Activated CD4-positive, alpha-beta T cell treated with anti-CD3 and anti-CD28 coated beads for 36 hours (primary cell): Measurements from ENCODE around the gene TTC4. TPM values are rescaled to one million over a fixed set of nuclear protein-coding genes. Genes with fewer than 3 reads are reported as not detected.

Experiments used
- ATAC-seq: fragments of 200-7000 bp; cut with Tn5 transposase; one replicate; pipeline ENCODE4 v1.10.0; 2021; ENCODE audit warnings: mild to moderate bottlenecking, moderate library complexity
- CTCF ChIA-PET: fragments of 350-600 bp; sonication (Branson Sonifier 250); formaldehyde crosslinking; loops from one replicate; lab custom pipeline; 2021; ENCODE audit warnings: antibody characterized with exemption; lab: Charles Lee
- POLR2A ChIA-PET: fragments of 350-600 bp; sonication (Branson Sonifier 250); formaldehyde crosslinking; loops from one replicate; lab custom pipeline; 2021; ENCODE audit warnings: antibody characterized with exemption, inconsistent platforms; lab: Charles Lee
- DNase-seq: peaks from one replicate; pipeline ENCODE4 v3.0.0-alpha.2; 2020
- H3K27ac Mint-ChIP-seq: one replicate; pipeline ENCODE4 v1.8.0; 2021; ENCODE audit warnings: mixed read lengths
- H3K27me3 Mint-ChIP-seq: one replicate; pipeline ENCODE4 v1.8.0; 2021; ENCODE audit warnings: mixed read lengths
- H3K36me3 Mint-ChIP-seq: one replicate; pipeline ENCODE4 v1.8.0; 2021; ENCODE audit warnings: low read depth, mixed read lengths
- H3K4me1 Mint-ChIP-seq: one replicate; pipeline ENCODE4 v1.8.0; 2021; ENCODE audit warnings: mixed read lengths
- H3K4me3 Mint-ChIP-seq: one replicate; pipeline ENCODE4 v1.8.0; 2021; ENCODE audit warnings: mild to moderate bottlenecking, moderate library complexity, mixed read lengths
- H3K9me3 Mint-ChIP-seq: one replicate; pipeline ENCODE4 v1.8.0; 2021; ENCODE audit warnings: low read depth, mixed read lengths
- intact Hi-C, 2 experiments: fragments of 100-400 bp; cut with DNase I in 1 of 2; cut with micrococcal nuclease in 1 of 2; formaldehyde crosslinking; loops; one replicate each; pipeline versions ENCODE4 v1.14.2 to v1.15.1; 2022 to 2024; cut with DNase I, micrococcal nuclease
- total RNA-seq, 2 experiments: library from RNA; stranded (reverse); gene quantifications; one replicate each; pipeline ENCODE4 v1.2.3, GENCODE V29; 2021

Gene TTC4
- total RNA-seq, 2 experiments from 2014 or later = 34.4 to 36.1 TPM

DNA sequence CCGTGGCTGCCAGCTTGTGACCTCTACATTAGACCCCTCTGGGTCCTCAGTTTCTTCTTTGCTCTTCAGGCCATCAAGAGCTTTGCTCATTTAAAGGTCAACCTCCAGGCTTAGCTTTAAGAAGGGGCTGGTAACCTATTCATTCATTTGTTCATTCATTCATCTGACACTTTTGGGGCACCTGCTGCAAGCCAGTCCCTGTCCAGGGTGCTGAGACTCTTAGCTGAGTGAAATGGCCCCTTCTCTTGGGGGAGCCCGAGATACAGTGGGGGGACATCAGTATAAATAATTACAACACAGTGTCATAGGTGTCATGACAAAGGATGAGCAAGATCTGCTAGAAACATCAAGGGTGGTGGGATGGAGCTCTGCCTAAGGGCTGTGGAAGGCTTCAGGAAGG is 10.5 kb upstream of the TTC4 start:
- Mint-ChIP-seq H3K27ac (no peak overlapping the region), H3K36me3 (no peaks in the 10 kb centered on the region), H3K9me3 (no peaks in the 10 kb centered on the region), H3K4me3 (no peak overlapping the region), H3K27me3 (peaks cover 4% of the 10 kb centered on the region), H3K4me1 (no peaks in the 10 kb centered on the region)
- ATAC-seq (no peak), DNase-seq (no peak)
- intact Hi-C loops = no loop called here
- ChIA-PET POLR2A (no interaction called here), CTCF (interaction anchor here (0.6 to 1.2 kb wide), 2 partner anchors 96 to 952 kb away, joined by 3 to 4 read pairs; partner anchors contain the start of gene TTC22)

DNA sequence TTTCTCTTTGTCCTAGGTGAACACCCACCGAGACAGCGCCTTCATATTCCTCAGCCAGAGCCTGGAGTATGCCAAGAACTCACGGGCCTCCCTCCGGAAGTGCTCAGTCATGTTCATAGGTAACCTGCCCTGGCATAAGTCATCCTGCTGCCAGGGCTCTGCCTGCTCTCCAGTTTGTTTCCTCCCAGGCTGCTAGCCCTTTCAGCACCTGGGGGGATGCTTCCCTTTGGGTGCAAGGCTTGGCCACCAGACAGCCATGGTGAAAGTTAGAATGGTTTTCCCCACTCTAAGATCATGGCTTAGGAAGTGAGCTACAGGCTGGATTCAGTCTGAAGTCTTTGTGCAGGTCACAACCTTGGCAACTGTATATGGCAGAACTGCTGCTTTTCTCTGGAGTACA is 9.2 kb upstream of the TTC4 start:
- no peaks in the 10 kb centered on the region for H3K9me3 Mint-ChIP-seq
- no peaks in the 10 kb centered on the region for H3K36me3 Mint-ChIP-seq
- CTCF ChIA-PET = no interaction called here
- no peak overlapping the region for H3K4me3 Mint-ChIP-seq
- POLR2A ChIA-PET = no interaction called here
- intact Hi-C loops = no loop called here
- DNase-seq (no peak), ATAC-seq (no peak)
- H3K4me1 Mint-ChIP-seq = no peaks in the 10 kb centered on the region
- peaks cover 2% of the 10 kb centered on the region for H3K27me3 Mint-ChIP-seq
- no peak overlapping the region for H3K27ac Mint-ChIP-seq

DNA sequence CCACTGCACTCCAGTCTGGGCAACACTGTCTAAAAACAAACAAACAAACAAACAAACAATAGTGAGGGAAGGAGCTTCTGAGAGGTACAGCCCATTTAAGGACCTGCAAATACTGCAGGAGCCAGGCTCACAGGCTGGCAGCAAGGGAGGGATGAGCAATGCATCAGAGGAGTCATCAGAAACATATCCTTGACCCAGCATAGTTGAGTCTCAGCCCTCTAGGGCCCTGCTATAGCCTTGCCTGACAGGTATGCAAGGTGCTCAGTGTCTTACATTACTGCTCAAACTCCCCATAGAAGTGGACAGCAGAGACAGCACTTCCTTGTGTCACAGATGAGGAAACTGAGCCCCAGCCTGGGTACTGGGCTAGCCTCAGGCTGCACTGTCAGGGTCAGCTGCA is 7.3 kb upstream of the TTC4 start:
- DNase-seq = no peak
- no peaks in the 10 kb centered on the region for H3K9me3 Mint-ChIP-seq
- H3K36me3 Mint-ChIP-seq = no peaks in the 10 kb centered on the region
- no peak overlapping the region for H3K27ac Mint-ChIP-seq
- CTCF ChIA-PET = no interaction called here
- no peaks in the 10 kb centered on the region for H3K4me1 Mint-ChIP-seq
- H3K4me3 Mint-ChIP-seq = no peak overlapping the region
- no peak for ATAC-seq
- POLR2A ChIA-PET = no interaction called here
- intact Hi-C loops = no loop called here
- peaks cover 2% of the 10 kb centered on the region for H3K27me3 Mint-ChIP-seq

DNA sequence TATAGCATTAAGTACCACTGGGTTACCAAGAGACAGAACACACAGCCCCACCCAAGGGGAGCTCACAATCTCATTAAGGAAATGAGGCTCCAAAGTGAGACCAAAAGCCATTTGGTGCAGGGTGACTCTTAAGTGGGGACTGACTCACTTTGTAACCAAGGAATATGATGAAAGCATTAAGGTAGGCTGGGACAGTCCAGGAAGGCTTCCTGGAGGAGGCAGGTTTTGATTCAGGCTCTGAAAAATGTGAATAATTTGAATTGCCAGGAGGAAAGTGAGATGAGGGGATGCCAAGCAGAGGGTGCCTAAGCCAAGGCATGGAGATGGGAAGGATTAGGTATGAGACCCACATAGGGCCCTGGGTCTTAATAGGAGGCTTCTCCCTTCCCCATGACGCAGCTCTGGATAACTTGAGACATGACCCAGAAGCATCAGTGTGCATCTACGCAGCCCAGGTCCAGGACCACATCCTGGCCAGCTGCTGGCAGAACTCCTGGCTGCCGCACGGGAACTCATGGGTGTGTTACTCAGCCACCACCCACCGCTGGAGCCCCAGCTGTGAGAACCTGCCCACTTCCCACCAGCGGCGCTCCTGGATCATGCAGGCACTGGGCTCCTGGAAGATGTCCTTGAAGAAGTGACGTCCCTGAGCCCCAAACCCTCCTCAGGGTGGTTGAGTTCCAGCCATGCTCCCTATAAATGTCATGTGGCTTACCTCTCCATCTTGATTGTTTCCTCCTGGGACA is 5.9 kb upstream of the TTC4 start:
- CTCF ChIA-PET = interaction anchor here (0.5 kb wide), 1 partner anchor 381 kb away, joined by 3 read pairs; no protein-coding TSS in a partner anchor
- no peak for ATAC-seq
- intact Hi-C loops = loop anchor here in 1 of 2 experiments (10.0 kb wide), 1 partner anchor 505 kb away; the partner anchor contains the start of gene USP24
- no peak overlapping the region for H3K27ac Mint-ChIP-seq
- POLR2A ChIA-PET = no interaction called here
- H3K27me3 Mint-ChIP-seq = peaks cover 2% of the 10 kb centered on the region
- no peaks in the 10 kb centered on the region for H3K9me3 Mint-ChIP-seq
- DNase-seq = no peak
- no peak overlapping the region for H3K4me3 Mint-ChIP-seq
- no peaks in the 10 kb centered on the region for H3K36me3 Mint-ChIP-seq
- H3K4me1 Mint-ChIP-seq = no peaks in the 10 kb centered on the region

DNA sequence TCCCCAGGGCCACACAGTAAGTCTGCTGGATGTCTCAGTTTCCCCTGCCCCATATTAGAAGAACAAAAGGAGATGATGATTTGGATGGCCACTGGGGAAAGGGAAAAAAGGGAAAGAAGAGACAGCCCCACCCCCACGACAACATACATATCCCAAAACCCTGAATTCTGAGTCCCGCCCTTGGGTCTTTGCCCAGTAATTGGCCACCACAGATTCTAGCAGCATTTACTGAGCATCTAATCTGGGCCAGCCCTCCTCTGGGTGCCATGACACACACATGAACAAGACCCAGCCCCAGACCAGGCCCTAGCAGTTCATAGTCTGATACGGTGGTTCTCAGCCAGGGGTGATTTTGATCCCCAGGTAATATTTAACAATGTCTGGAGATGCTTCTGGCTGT is 5.2 kb upstream of the TTC4 start:
- Mint-ChIP-seq H3K27me3 (peaks cover 2% of the 10 kb centered on the region), H3K36me3 (no peaks in the 10 kb centered on the region), H3K4me1 (peaks cover 5% of the 10 kb centered on the region), H3K4me3 (no peak overlapping the region), H3K9me3 (no peaks in the 10 kb centered on the region), H3K27ac (no peak overlapping the region)
- DNase-seq = no peak
- POLR2A ChIA-PET = no interaction called here
- CTCF ChIA-PET = interaction anchor here (0.5 kb wide), 1 partner anchor 381 kb away, joined by 3 read pairs; no protein-coding TSS in a partner anchor
- intact Hi-C loops = loop anchor here in 1 of 2 experiments (10.0 kb wide), 1 partner anchor 504 kb away; the partner anchor contains the start of gene USP24
- ATAC-seq = no peak

DNA sequence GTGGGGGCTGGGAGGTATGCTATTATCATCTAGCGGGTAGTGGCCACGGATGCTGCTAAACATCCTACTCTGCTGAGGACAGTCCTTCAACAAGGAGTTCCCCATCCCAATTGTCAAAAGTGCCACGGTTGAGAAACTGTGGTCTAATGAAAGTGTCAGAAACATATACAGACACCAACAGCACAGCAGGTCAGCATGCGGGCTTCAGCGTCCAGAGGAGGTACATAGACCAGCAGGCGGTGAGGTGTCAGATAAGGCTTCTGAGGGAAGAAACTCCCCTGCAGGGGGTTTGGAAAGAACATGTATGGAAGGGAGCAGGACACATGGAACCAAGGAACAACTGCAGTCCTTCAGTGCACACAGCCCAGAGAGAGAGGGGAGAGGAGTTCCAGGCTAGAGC is 4.8 kb upstream of the TTC4 start:
- Mint-ChIP-seq H3K4me1 (peaks cover 6% of the 10 kb centered on the region), H3K4me3 (no peak overlapping the region), H3K27me3 (peaks cover 2% of the 10 kb centered on the region), H3K9me3 (no peaks in the 10 kb centered on the region), H3K27ac (no peak overlapping the region), H3K36me3 (no peaks in the 10 kb centered on the region)
- CTCF ChIA-PET = no interaction called here
- no peak for ATAC-seq
- no peak for DNase-seq
- POLR2A ChIA-PET = no interaction called here
- intact Hi-C loops = loop anchor here in 1 of 2 experiments (10.0 kb wide), 1 partner anchor 504 kb away; the partner anchor contains the start of gene USP24

DNA sequence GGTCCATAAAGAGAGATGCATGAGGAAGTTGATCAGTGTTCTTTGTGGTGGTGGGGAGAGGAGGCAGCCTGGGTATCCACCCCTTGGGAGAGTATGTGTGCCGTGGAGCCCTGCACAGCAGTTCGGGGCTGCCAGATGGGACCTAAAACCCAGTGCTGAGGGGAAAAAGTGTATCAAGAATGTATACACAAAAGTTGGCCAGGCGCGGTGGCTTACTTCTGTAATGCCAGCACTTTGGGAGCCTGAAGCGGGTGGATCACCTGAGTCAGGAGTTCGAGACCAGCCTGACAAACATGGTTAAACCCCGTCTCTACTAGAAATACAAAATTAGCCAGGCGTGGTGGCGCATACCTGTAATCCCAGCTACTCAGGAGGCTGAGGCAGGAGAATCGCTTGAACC is 4.1 kb upstream of the TTC4 start:
- POLR2A ChIA-PET = no interaction called here
- CTCF ChIA-PET = no interaction called here
- no peak overlapping the region for H3K4me3 Mint-ChIP-seq
- H3K27ac Mint-ChIP-seq = no peak overlapping the region
- DNase-seq (no peak), ATAC-seq (no peak)
- peaks cover 10% of the 10 kb centered on the region for H3K4me1 Mint-ChIP-seq
- no peaks in the 10 kb centered on the region for H3K9me3 Mint-ChIP-seq
- peaks cover 4% of the 10 kb centered on the region for H3K36me3 Mint-ChIP-seq
- intact Hi-C loops = loop anchor here in 1 of 2 experiments (10.0 kb wide), 1 partner anchor 503 kb away; the partner anchor contains the start of gene USP24
- peaks cover 2% of the 10 kb centered on the region for H3K27me3 Mint-ChIP-seq

DNA sequence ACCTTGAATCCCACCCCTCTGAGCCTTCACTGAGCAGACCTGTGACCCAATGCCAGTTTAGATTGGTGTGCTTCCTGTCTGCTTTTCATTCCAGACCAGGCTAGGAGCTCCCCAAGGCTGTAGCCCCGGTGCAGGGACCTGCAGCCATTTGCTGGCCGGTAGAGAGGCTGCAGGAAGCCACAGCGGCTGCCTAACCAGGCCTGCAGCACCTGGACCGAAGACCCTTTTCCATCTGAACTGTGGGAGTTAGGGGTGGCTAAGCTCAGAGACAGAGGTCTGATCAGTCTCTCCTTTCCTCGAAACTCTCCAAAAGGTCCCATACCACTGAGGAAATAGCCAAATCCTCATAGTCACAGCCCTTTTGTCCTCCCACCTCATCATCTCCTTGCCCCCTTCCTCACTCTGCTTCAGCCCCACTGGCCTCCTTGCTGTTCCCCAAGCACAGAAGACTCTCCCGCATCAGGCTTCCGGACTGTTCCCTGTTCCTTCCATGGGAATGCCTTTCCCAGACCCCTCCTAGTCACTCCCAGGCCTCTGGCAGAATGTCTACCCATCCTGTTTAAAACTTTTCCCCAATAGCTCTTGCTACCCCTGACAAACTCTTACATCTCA is 674 bp upstream of the TTC4 start:
- no peak for DNase-seq
- Mint-ChIP-seq H3K27me3 (no peaks in the 10 kb centered on the region), H3K9me3 (no peaks in the 10 kb centered on the region), H3K27ac (peak overlapping the region; percentile 44), H3K36me3 (peaks cover 29% of the 10 kb centered on the region), H3K4me1 (peaks cover 29% of the 10 kb centered on the region), H3K4me3 (peak overlapping the region; percentile 85)
- ChIA-PET CTCF (interaction anchor here (0.7 to 2.7 kb wide), 6 partner anchors 11 to 1229 kb away, joined by 3 to 8 read pairs (median 4); partner anchors contain the start of gene TTC22), POLR2A (no interaction called here)
- intact Hi-C loops = loop anchor here (1.0 to 10.0 kb wide), 7 partner anchors 49 to 662 kb away; partner anchors contain the start of genes TCEANC2 (in 2 of the 2), TMEM59 (in 2 of the 2), CYB5RL (in 1 of the 2) and DHCR24 (in 1 of the 2)
- ATAC-seq = no peak

DNA sequence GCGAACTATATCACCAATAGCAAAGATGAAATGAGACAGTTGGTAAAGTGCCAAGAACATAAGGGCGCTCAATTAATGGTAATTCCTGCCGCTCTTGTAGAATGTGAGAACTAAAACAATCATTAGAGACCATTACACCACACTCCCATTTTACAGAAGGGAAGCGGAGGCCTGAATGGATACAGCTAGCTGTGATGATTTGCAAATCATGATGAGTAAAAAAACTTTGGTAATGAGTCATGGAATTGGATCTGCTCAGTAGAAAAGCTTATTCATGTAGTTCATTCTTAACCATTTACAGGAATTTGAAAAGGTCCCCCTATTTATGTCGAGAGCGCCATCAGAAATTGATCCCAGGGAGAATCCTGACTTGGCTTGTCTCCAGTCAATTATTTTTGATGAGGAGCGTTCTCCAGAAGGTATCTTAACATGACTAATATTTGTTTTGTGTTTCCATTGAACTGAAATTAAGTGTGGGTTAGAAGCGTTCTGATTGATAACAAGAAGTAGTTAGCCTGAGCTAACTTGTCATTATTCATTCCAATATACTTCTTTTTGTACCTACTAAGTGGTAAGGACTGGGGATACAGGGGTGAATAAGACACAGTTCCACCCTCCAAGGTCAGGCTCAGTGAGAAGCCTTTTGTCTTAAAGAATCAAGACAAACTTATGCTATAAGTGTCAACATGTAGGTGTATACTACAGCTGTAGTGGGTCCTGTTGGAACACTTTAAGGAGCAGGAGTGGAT is 812 bp downstream of the TTC4 start:
- peak; percentile 52 for ATAC-seq
- H3K27ac Mint-ChIP-seq = peak overlapping the region; percentile 92
- DNase-seq = peak; percentile 39
- no peaks in the 10 kb centered on the region for H3K27me3 Mint-ChIP-seq
- peak overlapping the region; percentile 85 for H3K4me3 Mint-ChIP-seq
- POLR2A ChIA-PET = interaction anchor here (0.8 to 1.3 kb wide), 6 partner anchors 16 to 662 kb away, joined by 3 to 4 read pairs (median 3); partner anchors contain the start of gene TTC22
- peaks cover 33% of the 10 kb centered on the region for H3K36me3 Mint-ChIP-seq
- CTCF ChIA-PET = interaction anchor here (0.5 to 2.7 kb wide), 10 partner anchors 9 to 305 kb away, joined by 3 to 8 read pairs (median 4); a partner anchor contains a TSS
- intact Hi-C loops = loop anchor here (1.0 to 10.0 kb wide), 10 partner anchors 44 to 1388 kb away; partner anchors contain the start of genes LRP8 (in 1 of the 2), LRRC42 (in 1 of the 2), NDC1 (in 1 of the 2) and PARS2 (in 1 of the 2)
- H3K9me3 Mint-ChIP-seq = no peaks in the 10 kb centered on the region
- peaks cover 29% of the 10 kb centered on the region for H3K4me1 Mint-ChIP-seq

DNA sequence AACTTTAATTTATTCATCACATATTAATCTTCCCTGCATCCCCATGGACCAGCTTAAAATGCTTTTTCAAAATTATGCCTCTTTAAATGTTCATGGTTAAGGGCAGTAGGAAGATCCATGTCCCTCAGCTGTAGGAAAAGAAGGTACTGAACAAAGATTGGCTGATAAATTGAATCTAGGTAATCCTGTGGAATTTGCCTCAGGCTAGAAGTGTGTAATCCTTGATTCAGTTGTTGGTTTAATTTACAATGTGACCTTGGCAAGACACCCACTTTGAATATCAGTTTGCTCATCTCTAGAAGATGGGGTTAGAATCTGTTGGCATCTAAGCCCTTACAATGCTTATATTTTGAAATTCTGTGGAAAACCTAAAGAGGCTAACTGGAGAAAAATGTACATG is 6.1 kb downstream of the TTC4 start:
- peaks cover 72% of the 10 kb centered on the region for H3K36me3 Mint-ChIP-seq
- no peak for ATAC-seq
- no peaks in the 10 kb centered on the region for H3K27me3 Mint-ChIP-seq
- intact Hi-C loops = no loop called here
- ChIA-PET CTCF (interaction anchor here (1.1 kb wide), 1 partner anchor 44 kb away, joined by 6 read pairs; no protein-coding TSS in a partner anchor), POLR2A (no interaction called here)
- no peak for DNase-seq
- no peak overlapping the region for H3K4me3 Mint-ChIP-seq
- H3K9me3 Mint-ChIP-seq = no peaks in the 10 kb centered on the region
- no peak overlapping the region for H3K27ac Mint-ChIP-seq
- H3K4me1 Mint-ChIP-seq = peaks cover 17% of the 10 kb centered on the region

DNA sequence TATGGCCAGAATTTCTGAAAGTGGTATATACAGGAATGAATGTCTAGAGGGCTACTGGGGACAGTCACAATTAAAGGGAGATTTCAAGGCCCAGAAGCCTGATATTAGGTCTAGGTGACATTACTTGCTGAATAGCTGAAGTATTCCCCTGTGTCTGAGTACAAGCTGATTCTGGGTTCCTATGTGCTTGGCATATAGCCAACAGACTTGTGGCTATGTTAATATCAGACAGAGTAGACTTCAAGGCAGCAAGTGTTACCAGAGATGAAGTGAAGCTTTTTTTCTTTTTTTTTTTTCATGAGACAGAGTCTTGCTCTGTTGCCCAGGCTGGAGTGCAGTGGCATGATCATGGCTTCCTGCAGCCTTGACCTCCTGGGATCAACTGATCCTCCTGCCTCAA is 8.3 kb downstream of the TTC4 start:
- peaks cover 3% of the 10 kb centered on the region for H3K4me1 Mint-ChIP-seq
- H3K36me3 Mint-ChIP-seq = peaks cover 68% of the 10 kb centered on the region
- no peak for DNase-seq
- H3K9me3 Mint-ChIP-seq = no peaks in the 10 kb centered on the region
- no peak overlapping the region for H3K4me3 Mint-ChIP-seq
- POLR2A ChIA-PET = no interaction called here
- CTCF ChIA-PET = interaction anchor here (0.6 to 1.0 kb wide), 4 partner anchors 16 to 645 kb away, joined by 3 to 5 read pairs (median 3); no protein-coding TSS in a partner anchor
- H3K27me3 Mint-ChIP-seq = no peaks in the 10 kb centered on the region
- H3K27ac Mint-ChIP-seq = no peak overlapping the region
- ATAC-seq = no peak
- intact Hi-C loops = no loop called here
